Left lobe of liver (tissue), 2 donors: ENCODE data around the gene EARS2. TPM values are rescaled to one million over a fixed set of nuclear protein-coding genes. Genes with fewer than 3 reads are reported as not detected.
"Not testable (repeated sequence)": the region's sequence is repeated elsewhere in the genome, so short reads cannot be mapped to it uniquely, and the experiment has no call there.

ENCODE experiments used
- ATAC-seq: fragments of 200-7000 bp; cut with Tn5 transposase; one replicate; pipeline ENCODE4 v1.9.1; 2020; ENCODE audit warnings: mild to moderate bottlenecking, moderate library complexity
- DNase-seq: peaks from one replicate; pipeline ENCODE4 v3.0.0-alpha.2; 2020; ENCODE audit warnings: low spot score
- total RNA-seq: library from RNA; stranded (reverse); gene quantifications from one replicate; pipeline ENCODE4 v1.2.1, GENCODE V29; 2021
- donor health status: DM: no; HTN: no; CAD: no; lungs with moderate emphysema.
- donor health status: DM: no; HTN: yes; CAD: no.

Gene EARS2
- total RNA-seq, 1 donor from 2014 or later: 15.9 TPM

DNA sequence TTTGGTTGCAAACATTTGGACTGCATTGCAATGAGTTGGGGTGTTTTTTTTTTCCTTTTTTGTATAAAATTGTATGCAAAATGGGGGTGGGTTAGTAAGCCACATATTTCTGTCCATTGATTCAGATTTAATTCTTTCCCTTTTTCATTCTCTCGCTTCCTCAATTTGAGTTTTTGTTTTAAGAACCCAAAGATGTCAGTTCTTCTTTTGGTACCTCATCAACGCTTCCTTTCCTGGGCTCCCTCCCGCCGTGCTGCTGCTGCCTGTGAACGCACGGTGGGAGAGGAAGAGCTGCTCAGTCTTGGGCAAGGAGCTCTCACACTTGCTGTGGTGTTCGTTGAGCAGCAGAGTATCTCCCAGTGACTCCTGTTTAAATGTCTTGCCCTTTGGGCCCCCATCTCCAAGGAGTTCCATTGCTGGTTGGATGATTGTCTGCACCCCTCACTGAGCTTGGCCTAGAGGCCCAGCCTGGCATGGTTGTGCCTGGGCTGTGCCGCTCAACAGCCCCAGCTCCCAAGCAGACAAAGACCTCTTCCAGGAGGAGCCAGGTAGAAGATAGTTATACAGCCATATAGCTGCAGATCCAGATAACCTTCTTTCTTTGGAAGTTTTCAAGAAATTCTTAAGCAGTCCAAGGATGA, 14.0 kb upstream of the EARS2 start:
- DNase-seq: no peak
- ATAC-seq: no peak

DNA sequence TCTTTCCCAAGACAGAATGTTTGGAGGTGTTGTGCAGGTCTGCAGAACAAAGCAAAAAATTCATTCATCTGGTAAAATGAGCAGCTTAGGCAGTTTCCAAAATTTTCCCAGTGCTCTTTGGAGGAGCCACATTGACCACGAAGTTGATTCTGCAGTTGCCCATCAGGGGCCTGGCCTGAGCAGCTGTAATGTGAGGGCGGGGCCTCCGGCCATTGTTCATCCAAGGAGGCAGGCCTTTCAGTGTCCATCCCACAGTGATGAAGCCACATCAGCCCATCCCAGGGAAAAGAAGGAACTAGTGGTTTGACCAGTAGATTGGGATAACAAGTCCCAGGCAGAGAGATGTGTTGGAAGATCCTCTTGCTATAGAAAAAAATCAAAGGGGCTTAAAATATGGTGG, 10.5 kb upstream of the EARS2 start:
- DNase-seq: no peak
- no peak for ATAC-seq

DNA sequence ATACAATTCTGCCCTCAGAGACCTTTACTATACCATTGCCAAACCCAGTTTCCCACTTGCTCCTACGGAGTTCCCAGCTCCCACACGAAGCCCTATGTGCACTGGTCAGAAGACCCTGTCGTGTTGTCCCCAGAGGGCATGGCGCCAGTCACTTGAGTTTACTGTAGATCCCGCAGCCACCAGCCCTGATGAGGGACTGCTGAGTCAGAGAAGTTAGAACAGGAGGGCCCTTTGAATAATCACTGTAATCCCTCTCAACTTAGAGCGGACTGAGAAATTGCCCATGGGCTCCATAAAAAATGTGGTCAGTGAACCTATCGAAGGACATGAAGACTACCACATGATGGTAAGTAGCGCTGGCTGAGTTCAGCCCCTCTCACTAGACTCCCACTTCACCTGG, 9.6 kb upstream of the EARS2 start:
- DNase-seq (no peak), ATAC-seq (no peak)

DNA sequence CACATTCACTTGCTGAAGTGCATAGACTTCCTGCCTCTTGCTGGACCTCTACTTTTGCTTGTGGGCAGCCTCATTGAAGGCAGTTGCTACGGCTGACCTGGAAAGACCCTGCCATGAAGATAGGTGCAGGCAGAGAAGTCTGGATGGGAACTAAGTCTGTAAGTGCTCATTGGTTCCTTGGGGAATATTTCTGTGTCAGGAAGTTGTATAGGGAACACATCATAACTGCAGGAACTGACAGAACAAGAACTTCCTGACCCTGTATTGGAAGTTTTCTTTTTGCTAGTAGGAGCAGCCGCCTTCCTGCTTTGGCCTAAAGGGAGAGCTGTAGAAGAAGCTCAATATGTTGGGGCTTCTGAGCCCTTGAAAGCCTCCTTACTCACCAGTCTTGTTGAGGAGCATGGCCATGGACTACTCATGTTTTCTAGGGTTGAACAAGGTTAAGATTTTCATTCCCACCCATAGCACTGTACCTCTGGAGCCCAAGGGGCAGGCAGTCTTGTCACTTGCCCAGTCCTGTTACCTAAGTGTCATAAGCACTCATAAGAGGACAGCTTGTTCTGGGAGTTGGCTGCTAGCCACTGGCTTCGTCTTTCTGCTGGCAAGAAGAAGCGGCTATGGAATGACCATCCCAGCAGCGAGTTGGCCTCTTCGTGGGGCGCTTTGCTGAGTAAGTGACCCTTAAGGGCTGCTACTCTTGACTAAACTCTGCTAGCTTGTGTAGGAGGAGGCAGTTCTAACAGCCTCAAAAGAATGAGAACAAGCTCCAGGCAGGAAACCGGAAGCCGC, 7.6 kb upstream of the EARS2 start:
- DNase-seq (no peak), ATAC-seq (peak; percentile 30)

DNA sequence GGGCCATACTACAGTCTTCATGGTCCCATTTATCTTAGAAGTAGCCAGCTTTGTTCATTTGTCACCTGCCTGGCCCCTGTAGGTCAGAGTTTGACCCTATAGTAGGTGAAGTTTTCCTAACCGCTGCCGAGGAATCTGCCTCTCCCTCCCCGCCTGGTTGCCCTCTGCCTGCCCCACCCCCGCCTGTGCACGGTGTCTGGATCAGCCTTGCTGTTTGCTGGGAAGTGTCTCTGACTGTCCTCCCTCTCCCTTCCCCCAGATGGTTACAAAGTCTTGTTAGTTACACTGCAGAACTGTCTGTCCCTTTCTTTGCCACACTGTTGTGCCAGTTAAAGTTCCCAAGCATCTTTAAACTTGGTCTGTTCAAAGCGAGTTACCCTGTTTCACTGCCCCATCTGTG, 6.0 kb upstream of the EARS2 start:
- DNase-seq (no peak), ATAC-seq (no peak)

DNA sequence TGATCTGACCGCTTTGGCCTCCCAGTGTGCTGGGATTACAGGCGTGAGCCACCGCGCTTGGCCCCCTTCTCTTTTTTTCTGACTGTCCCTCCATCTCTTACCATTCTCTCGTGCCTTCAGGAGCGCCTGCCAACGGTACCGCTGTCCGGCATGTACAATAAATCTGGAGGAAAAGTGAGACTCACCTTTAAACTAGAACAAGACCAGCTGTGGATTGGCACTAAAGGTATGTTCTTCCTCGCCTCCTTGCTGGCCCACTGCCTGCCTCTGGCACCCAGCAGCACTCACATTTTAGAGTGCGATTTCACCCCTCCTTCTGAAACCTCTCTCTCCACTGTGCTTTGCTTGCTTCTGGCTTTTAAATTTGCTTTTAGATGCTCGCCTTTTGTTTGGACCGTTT, 5.4 kb upstream of the EARS2 start:
- no peak for DNase-seq

DNA sequence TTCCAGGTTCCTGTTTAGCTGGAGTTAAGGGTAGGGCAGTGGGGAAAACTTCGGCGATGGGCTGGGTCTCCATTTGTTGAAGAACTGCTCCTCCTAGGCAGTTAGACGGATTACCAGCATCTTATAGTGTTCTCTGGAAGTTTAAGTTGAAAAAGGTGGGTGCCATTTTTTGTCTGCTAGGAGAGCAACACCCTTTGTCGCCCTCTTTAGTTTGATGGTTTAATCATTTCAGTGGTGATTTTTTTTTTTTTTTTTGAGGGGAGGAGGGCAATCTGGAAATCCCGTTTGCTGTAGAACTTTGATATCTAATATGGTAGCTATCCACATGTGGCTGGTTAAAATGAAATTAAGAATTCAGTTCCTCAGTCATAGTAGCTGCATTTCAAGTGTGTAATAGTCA, 4.4 kb upstream of the EARS2 start:
- ATAC-seq: no peak
- DNase-seq: no peak

More for the DNA sequence above, 5.4 kb upstream of the EARS2 start:
- ATAC-seq: no peak

DNA sequence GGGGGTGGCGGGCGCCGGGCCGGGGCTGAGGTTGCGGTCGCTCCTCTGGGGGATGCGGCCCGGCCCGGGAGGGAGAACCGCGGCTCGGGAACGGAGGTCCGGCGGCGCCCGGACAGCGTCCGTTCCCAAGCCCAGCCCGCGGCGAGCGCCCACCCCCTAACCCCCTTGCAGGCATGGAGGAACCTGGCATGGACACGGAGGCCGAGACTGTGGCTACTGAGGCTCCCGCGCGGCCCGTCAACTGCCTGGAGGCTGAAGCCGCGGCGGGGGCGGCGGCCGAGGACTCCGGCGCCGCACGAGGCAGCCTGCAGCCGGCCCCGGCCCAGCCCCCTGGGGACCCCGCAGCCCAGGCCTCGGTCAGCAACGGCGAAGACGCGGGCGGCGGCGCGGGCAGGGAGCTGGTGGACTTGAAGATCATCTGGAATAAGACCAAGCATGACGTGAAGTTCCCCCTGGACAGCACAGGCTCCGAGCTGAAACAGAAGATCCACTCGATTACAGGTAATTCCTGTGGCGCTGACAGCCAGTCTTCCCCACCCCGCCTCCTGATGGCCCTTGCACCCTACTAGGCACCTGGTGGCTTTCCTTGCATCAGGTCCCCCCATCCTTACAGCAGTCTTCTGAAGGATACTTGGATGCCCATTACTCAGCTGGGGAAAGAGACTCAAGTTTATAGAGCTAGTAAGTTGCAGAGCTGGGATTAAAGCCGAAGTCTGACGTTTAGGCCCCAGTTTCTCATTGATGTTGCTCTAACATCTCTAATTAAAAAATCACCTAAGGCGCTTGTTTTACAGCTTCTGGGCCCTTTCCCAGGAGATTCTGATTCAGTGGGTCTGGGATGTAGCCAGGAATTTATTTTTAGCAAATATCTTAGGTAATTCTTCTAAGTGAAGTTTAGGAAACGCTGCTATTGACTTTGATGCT, 891 bp upstream of the EARS2 start:
- DNase-seq (no peak), ATAC-seq (peak; percentile 15)

DNA sequence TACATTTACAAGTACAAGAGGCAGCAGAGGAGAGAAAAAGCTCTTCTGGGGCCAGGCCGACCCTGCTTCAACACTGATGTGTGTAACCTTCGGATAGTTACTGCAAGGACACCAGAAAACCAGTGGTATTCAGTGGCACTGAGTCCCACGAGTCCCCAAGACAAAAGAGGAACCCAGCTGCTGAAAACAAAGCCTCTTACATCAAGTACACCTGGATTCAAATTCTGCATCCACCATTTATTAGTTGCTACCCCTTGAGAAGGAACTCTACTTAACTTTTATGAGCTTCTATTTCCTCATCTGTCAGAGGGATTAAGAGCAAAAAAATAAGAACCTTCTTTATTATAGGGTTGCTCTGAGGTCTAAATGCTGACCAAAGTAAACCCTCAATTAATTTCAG, 2.6 kb downstream of the EARS2 start:
- DNase-seq (no peak), ATAC-seq (no peak)

DNA sequence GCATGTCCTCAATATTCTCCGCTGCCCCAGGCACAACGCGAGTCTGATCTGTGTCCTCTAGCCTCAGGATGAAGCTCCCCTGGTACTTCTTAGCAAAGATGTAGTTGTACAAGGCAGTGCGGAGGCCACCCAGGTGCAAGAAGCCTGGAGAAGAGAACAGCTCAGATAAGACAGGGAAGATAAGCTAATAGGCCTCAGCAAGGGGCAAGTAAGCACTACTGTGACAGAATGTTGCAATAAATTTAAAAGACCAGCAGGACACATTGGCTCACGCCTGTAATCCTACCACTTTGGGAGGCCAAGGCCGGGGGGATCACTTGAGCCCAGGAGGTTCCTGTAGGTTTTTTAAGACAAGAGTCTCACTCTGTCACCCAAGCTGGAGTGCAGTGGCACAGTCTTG, 5.0 kb downstream of the EARS2 start:
- no peak for ATAC-seq

DNA sequence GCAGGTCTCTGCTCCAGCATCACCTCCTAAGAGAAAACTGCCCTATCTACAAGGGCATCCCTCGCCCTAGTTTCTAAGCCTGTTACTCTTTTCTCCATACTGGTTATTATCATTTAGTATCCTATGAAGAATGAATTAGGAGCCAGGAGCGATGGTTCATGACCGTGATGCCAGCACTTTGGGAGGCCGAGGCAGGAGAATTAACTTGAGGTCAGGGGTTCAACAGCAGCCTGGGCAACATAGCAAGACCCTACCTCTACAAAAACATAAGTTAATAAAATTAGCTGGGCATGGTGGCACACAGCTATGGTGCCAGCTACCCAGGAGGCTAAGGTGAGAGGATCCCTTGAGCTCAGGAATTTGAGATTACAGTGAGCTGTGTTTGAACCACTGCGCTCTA, 7.2 kb downstream of the EARS2 start:
- ATAC-seq (no peak), DNase-seq (no peak)

More for the DNA sequence above, 5.0 kb downstream of the EARS2 start:
- DNase-seq: no peak

DNA sequence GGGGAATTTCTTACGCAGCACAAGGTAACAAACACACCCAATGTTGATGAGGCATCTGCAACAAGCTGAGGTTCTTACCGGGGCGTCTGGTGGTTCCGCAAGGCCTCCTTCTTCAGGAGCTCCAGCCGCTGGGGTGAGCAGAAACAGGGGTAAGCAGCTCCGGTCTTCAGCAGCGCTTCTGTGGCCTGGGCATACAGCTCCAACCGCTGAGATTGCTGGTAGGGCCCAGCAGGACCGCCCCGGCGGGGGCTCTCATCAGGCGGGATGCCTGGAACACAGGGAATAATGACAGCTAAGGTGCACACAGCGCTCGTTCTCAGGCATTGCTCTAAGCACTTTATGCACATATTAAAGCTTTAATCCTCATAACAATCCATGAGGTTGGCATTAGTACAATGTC, 12.7 kb downstream of the EARS2 start:
- ATAC-seq: no peak
- DNase-seq: no peak

DNA sequence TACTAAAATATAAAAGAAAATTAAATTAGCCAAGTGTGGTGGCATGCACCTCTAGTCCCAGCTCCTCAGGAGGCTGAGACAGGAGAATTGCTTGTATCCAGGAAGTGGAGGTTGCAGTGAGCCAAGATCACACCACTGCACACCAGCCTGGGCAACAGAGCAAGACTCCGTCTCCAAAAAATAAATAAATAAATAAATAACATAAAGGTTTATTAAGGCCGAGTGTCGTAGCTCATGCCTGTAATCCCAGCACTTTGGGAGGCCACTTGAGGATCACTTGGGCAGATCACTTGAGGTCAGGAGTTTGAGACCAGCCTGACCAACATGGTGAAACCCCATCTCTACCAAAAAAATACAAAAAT, 16.4 kb downstream of the EARS2 start:
- DNase-seq, ATAC-seq: not testable (repeated sequence)

DNA sequence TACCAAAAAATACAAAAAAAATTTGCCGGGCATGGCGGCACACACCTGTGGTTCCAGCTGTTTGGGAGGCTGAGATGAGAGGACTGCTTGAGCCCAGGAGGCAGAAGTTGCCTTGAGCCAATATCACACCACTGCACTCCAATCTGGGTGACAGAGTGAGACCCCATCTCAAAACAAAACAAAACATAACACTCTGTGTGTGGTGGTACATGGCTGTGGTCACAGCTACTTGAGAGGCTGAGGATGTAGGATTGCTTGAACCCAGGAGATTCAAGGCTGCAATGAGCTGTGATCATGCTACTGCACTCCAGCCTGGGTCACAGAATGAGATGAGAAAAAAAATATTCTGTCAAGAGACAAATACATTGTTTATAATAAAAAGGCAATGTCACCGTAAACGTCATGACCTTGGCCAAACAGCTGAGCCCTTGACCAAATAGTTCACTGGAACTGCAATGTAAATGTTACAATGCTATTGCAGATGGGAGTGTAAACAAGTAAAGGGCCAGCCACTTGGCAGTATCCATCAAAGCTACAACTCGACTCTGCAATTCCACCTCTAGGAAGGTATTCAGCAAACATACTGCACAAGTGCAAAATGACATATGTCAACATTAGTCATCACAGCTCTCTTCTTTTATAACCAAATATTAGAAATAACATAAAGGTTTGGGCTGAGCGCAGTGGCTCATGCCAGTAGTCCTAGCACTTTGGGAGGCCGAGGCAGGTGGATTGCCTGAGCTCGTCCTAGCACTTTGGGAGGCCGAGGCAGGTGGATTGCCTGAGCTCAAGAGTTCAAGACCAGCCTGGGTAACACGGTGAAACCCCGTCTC, 16.9 kb downstream of the EARS2 start:
- ATAC-seq: peak; percentile 70
- no peak for DNase-seq

DNA sequence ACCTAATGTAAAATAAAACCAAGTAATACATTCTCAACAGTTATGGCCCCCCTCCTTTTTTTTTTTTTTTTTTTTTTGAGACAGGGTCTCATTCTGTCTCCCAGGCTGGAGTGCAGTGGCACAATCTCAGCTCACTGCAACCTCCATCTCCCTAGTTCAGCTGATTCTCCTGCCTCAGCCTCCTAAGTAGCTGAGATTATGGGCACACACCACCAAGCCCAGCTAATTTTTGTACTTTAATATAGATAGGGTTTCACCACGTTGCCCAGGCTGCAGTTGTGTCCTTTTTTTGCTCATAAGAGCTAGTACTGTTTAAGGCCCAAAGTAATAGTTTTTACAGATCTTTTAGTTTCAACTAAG, 18.3 kb downstream of the EARS2 start:
- ATAC-seq (no peak), DNase-seq (no peak)

DNA sequence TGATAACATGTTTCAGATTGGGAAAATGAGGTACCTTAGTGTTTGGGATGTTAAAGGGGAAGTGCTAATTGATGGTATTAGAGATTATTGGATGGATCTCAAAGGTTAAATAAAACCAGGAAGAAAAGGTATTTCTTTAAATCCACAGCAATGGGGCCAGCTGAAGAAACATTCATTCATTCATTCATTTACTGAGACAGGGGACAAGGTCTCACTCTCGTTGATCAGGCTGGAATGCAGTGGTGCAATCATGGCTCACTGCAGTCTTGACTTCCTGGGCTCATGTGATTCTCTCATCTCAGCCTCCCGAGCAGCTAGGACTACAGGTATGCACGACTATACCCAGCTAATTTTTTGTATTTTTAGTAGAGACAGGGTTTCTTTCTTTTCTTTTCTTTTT, 19.8 kb downstream of the EARS2 start:
- DNase-seq (no peak), ATAC-seq (no peak)

DNA sequence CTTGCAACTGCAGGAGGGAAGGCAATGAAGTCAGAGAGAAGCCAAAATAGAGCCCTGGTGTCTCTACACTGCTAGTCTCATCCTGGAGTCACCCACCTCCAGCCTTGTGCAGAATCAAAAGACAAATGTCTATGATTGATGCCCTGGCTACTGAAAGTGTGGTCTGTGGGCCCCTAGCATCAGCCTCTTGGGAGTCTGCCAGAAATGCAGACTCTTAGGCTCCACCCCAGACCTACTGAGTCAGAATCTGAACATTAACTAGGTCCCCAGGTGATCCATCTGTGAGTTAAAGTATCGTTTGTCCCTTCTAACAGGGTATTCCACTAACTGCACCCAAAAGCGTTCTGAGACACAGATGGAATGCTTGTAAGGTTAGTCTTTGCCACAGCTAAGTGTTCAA, 21.2 kb downstream of the EARS2 start:
- ATAC-seq (no peak), DNase-seq (no peak)

DNA sequence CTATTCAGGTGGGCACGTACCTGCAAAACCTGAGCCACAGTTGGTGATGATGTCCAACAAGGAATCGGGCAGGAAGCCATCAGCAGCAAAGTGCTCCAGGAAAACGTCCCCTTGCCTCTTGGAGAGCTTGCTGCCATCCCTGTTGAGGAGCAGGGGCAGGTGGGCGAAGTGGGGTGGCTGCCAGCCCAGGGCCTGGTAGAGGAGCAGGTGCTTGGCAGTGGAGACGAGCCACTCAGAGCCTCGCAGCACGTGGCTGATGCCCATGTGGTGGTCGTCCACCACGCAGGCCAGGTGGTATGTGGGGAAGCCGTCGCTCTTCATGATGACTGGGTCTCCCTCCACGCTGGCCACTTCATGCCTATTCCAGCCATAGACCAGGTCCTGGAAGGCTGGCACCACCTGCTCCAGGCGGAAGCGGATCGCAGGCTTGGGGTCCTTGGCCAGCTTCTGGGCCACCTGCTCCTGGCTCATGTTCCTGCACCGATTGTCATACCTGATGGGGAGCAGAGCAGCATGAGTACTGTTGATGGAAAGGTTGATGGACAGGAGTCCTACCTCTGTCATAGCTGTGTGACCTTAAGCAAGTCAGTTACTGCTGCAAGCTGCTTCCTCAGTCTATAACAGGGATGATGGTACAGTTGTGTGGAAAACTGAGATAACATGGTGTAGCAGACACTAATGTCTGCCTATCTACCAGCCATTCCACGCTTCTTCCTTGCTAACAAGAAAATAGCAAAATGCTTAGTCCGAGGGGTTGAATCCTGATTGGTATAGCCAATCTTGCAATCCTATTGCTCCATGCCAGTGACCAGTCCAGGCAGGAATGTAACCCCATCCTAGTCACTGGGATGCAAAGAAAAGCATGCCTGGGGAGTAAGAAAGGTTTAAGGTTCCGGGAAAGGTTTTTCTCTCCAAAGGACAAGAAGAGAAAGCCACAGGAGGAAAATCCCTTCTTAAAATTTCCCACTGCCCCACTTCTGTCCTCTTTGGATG, 22.0 kb downstream of the EARS2 start:
- ATAC-seq (no peak), DNase-seq (no peak)

DNA sequence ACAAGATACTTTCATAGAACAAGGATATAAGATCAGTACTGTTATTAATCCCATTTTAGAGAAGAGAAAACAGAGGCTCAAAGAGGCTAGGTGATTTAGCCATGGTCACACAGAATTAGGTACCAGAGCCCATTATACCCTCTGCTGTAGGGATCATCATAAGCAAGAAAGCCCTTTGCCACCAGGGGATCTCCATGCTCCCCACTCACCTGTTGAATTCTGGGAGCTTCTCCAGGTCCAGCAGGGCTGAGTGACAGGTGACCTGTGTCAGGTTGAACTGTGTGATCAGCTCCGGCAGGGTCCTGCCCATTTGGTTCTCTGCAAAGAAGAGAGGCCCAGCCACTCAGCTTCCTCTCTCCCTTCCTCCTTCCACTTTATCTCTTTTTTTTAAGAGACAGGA, 24.7 kb downstream of the EARS2 start:
- DNase-seq: no peak

DNA sequence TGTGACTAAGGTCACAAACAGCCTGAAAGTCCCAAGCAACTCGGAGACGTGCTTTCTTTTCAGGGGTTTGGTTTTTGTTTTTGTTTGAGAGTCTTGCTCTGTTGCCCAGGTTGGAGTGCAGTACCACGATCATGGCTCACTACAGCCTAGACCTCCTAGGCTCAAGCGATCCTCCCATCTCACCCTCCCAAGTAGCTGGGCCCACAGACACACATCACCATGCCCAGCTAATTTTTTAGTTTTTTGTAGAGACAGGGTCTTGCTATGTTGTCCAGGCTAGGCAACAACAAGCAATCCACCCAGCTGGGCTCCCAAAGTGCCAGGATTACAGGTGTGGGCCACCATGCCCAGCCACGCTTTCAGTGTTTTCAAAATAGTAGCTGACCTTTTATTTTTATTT, 27.1 kb downstream of the EARS2 start:
- ATAC-seq: no peak
- DNase-seq: no peak

More for the DNA sequence above, 24.7 kb downstream of the EARS2 start:
- ATAC-seq: no peak
